Measurements from ENCODE around the gene CAPN9.
"Not testable (repeated sequence)": the region's sequence is repeated elsewhere in the genome, so short reads cannot be mapped to it uniquely, and the experiment has no call there.

Gene CAPN9, protein sequence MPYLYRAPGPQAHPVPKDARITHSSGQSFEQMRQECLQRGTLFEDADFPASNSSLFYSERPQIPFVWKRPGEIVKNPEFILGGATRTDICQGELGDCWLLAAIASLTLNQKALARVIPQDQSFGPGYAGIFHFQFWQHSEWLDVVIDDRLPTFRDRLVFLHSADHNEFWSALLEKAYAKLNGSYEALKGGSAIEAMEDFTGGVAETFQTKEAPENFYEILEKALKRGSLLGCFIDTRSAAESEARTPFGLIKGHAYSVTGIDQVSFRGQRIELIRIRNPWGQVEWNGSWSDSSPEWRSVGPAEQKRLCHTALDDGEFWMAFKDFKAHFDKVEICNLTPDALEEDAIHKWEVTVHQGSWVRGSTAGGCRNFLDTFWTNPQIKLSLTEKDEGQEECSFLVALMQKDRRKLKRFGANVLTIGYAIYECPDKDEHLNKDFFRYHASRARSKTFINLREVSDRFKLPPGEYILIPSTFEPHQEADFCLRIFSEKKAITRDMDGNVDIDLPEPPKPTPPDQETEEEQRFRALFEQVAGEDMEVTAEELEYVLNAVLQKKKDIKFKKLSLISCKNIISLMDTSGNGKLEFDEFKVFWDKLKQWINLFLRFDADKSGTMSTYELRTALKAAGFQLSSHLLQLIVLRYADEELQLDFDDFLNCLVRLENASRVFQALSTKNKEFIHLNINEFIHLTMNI

GRCh38 chr1:230747127-230747730, at the start of gene CAPN9:
Gene CAPN9 (plus strand): TSS chr1:230747388. CDS start chr1:230747497, 109 bp downstream.
- intact Hi-C loops (cut with DNase I): no loop called here
- DNase-seq: no peak

DNA sequence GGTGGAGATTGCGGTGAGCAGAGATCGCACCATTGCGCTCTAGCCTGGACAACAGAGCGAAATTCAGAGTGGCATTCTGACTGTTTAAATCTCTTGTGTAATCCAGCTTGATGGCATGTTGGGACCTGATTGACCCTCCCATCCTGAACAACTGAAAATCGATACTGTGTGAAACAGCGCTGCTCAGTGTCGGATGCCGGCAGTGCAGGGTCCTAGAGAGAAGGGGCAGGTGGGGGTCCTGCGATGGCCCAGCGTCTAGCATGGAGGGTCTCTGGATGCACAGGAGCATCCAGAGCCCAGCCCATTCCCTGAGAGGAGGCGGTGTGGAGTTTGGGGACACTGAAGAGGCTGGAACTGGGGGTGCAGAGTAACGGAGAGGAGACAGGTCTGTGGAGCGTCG, 49.1 kb upstream of the CAPN9 start:
- DNase-seq: no peak
- intact Hi-C loops (cut with DNase I): no loop called here

DNA sequence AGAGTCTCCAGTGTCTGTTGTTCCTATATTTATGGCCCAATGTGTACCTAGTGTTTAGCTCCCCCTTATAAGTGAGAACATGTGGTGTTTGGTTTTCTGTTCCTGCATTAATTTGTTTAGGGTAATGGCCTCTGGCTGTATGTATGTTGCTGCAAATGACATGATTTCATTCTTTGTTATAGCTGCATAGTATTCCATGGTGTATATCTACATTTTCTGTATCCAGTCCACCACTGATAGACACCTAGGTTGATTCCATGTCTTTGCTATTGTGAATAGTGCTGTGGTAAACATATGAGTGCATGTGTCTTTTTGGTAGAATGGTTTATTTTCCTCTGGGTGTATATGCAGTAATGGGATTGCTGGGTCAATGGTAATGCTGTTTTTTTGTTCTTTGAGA, 48.2 kb upstream of the CAPN9 start:
- DNase-seq; intact Hi-C loops (cut with DNase I): not testable (repeated sequence)

GRCh38 chr1:230699716-230700115, 47.5 kb upstream of the CAPN9 start:
- intact Hi-C loops (cut with DNase I): no loop called here
- DNase-seq: no peak

DNA sequence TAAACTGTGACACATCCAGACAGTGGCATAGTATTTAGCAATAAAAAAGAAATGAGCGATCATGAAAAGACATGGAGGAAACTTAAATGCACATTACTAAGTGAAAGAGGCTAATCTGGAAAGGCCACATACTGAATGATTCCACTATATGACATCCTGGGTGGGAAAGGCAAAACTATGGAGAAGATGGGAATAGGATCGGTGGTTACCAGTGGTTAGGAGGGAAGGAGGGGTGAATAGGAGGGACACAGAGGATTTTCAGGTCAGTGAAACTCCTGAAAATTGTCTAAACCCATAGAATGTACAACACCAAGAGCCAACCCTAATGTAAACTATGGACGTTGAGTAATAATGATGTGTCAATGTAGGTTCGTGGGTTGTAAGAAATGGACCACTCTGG, 47.1 kb upstream of the CAPN9 start:
- DNase-seq: no peak
- intact Hi-C loops (cut with DNase I): no loop called here

GRCh38 chr1:230701434-230701833, 45.8 kb upstream of the CAPN9 start:
- DNase-seq: peak in 16 of 42 donors; percentile 27 to 69 (median 44)
- intact Hi-C loops (cut with DNase I): no loop called here

DNA sequence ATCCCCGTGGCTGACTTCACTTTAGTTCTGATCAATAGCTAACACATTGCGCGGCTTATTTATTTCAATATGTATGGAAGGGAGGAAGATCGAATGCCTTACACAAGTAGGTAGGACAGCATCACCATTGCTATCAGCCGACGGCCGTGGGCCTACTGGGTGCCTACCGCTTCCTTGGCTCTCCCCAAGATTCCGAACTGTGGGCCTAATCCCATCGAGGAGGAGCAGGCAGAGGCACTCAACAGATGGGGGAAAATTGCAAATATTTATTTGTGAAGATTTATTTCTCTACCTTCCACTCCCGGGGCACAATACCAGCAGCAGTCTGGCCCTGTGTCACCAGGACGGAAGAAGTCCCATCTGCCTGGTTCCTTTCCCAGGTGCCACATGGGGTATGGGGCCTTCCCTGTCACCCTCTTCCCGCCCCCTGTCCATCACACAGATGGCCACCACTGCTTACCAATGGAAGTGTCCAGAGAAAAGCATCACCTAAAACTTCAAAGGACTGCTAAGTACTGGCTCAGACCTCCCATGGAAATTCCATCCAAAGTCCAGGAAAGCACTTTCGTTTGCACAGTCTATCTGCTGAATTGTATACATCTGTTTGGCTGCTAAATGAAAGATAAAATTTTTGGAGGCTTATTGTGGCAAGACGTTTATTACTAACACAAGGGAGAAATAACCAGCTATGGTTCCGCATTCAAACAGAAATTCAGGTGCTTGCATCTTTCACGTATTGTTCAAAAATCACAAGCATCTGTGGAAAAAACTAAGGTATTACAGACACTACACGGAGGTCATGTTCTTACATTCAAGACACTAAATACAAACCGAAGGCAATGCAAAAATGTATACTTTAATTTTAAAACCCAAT, 45.1 kb upstream of the CAPN9 start:
- intact Hi-C loops (cut with DNase I): no loop called here
- no peak for DNase-seq

DNA sequence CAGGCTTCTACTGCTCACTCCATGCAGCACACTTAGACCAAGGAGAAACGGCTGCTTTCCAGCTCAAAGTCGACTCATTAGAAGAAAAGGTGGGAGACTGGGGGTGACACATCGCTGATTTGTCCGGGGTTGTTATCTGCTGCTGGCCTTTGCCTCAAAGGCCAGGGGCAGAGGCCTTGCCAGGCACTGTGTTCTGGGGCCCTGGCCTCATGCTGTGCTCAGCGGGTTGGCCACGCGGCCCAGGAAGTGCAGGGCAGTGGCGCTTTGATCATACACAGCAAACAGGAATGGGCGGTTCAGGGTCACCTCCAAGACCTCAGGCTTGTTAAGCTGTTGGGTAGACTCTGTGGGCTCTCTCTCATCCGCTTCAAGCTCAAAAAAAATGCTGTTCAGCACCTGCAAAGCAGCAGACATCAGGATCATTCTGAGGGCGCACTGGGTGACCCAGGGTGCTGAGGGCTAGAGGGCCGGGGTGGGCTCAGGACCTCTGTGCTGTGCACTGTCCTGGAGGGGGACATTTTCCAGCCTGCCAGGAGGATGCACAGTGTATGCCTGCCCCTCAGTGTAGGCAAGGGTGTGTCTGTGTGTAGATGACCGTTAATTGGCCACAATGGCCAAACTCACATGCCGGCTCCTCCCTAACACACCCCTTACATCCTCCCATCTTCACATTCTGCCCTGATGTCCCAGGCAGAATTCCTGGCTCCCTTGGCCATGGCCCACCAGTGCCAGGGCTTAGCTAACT, 44.1 kb upstream of the CAPN9 start:
- intact Hi-C loops (cut with DNase I): no loop called here
- DNase-seq: no peak

- intact Hi-C loops (cut with DNase I): no loop called here
- DNase-seq: no peak
Measured at GRCh38 chr1:230703679-230704385, 43.4 kb upstream of the CAPN9 start.

- DNase-seq: no peak
- intact Hi-C loops (cut with DNase I): no loop called here
Measured at GRCh38 chr1:230704830-230705229, 42.4 kb upstream of the CAPN9 start.

- DNase-seq: no peak
- intact Hi-C loops (cut with DNase I): no loop called here
Measured at GRCh38 chr1:230705289-230706019, 41.7 kb upstream of the CAPN9 start.

DNA sequence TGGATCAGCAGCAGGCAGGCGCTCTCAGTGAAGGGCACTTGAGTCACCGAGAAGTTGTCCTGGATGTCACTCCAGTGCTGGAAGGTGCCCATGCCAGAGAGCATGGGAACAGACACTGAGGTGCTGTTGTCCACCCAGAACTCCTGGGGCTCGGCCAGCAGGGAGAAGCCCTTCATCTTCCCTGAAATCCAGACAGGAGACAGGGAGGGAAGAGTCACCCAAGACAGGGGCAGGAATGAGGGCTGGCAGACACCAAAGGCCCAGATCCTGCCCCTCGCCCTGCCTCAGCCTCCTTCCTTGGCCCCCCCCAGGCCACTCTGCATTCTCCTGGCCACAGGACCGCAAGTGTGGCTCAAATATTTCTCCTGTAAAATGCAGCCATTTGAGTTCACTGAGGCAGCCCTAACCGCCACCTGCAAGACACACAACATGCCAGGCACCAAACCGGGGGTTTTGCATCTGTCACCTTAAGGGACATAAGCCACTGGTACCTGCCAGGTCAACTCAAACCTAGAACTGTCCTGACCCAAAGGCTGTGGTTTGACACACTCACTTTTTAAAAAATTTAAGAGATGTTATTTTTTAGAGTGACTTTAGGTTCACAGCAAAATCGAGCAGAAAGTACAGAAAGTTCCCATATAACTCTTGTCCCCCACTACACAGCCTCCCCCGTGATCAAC, 41.0 kb upstream of the CAPN9 start:
- no peak for DNase-seq
- intact Hi-C loops (cut with DNase I): no loop called here

DNA sequence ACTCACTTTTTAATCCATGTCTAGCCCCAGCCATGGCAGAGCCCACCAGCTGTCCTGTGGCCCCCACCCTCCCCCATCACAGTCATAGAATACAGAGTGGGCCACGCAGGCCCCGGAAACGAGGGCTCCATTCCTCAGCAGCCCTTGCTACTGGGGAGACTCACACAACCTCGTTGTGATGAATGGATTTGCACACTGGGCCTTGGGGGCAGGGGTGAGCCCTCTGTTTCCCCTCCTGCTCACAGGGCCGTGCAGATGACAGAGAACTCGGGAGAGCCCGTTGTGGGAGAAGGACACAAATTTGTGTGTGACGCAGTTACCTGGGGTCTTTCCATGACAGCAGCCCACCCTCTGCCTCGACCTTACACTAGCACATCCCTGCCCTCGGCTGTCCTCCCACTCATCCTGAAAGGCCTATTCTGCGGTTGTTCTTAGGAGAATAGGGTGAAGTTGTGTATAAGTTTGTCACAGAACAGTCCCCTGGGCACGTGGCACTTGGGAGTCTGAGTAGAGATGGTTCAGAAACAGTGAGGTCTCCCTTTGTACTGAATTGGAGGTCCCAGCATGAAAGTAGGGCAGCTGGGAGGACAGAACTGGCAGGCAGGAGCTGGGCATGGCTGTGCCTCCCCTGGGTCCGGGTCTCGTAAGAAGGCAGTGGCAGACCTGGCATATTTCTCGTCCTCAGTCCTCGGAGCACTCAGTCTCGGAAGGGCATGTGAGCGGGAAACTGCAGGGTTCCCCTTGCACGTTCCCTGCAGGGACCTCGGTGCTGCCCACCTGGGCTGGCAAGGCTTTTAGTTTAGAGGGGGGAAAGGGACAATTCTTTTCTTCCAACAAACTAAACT, 40.1 kb upstream of the CAPN9 start:
- DNase-seq: no peak
- intact Hi-C loops (cut with DNase I): no loop called here

DNA sequence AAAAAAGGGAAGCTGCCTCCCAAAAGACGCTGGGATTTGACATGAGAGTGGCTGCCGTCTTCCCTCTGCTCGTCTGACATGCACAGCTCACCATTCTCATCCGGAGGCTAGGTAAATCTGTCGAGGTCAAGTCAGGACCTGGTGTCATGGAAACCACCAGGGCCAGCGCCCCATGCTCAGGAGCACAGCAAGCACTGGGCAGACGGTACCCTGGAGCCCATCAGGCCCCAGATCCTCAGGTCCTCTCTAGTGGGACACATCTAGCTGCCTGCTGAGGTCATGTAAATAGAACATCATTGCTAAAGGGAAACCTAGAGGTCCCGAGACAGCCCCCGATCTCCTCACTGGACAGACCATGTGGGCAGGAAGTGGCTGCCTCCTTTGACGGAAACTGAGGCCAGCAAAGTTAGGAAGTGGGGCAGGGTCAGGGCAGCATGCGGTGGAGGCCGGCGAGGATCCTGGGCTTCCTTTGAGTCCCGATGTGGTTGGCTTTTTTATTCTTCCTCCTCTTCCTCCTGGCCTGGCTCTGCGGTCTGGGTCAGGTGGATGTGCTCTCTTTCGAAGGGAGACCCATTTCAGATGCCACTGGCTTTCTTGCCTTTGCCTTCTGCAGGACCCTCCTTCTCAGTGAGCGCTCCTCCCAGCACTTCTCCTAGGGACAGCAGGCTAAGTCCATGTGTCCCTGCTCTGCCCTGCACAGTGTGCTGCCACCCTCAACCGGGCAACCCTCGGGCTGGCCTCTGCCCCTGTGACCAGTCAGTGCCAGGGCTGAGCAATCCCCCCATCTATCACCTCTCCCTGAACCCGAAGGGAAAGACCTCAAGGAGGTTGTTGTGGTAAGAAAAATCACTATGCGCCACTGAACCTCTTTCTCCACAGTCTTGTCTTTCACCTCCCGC, 39.2 kb upstream of the CAPN9 start:
- no peak for DNase-seq
- intact Hi-C loops (cut with DNase I): no loop called here
